IMR-90 (cell line): Measurements from ENCODE around the gene IL22RA2. TPM values are rescaled to one million over a fixed set of nuclear protein-coding genes. Genes with fewer than 3 reads are reported as not detected.

Experiments used
- ATAC-seq: fragments of 200-7000 bp; cut with Tn5 transposase; 2 replicates; pipeline ENCODE4 v1.9.1; 2020; ENCODE audit warnings: low read depth, mild to moderate bottlenecking, moderate library complexity
- BruUV-seq: library from RNA; stranded (reverse); fragments of 400-500 nt; replicated peaks from 2 replicates; lab custom pipeline; 2021; lab: Mats Ljungman, UMichigan
- CTCF ChIA-PET: fragments of 300-600 bp; formaldehyde crosslinking; extraction: SDS; loops from one replicate; lab custom pipeline; 2021; ENCODE audit warnings: antibody characterized with exemption; lab: Yijun Ruan, JAX
- POLR2A ChIA-PET: fragments of 300-600 bp; sonication (Branson Sonifier 250); formaldehyde crosslinking; loops from one replicate; lab custom pipeline; 2022; ENCODE audit warnings: antibody characterized with exemption; ENCODE audit not compliant: unreplicated experiment; lab: Charles Lee
- DNase-seq: peaks from one replicate; pipeline ENCODE4 v3.0.0; 2013
- H2AFZ ChIP-seq: replicated peaks from 2 replicates; pipeline ENCODE3; 2013; ENCODE audit warnings: low read length, mild to moderate bottlenecking; ENCODE audit not compliant: poor library complexity
- H2AK5ac ChIP-seq: 2 replicates; pipeline ENCODE4 v1.6.1; 2013; ENCODE audit warnings: low read depth, low read length, inconsistent platforms
- H2AK9ac ChIP-seq: replicated peaks from 2 replicates; pipeline ENCODE3; 2013; ENCODE audit warnings: mild to moderate bottlenecking, low read depth, low read length, moderate library complexity; ENCODE audit not compliant: poor library complexity
- H2BK120ac ChIP-seq: 2 replicates; pipeline ENCODE4 v1.6.1; 2013; ENCODE audit warnings: low read depth, low read length, inconsistent platforms
- H2BK15ac ChIP-seq: 3 replicates; pipeline ENCODE4 v1.6.1; 2013; ENCODE audit warnings: low read depth, low read length, inconsistent platforms
- H2BK20ac ChIP-seq: 2 replicates; pipeline ENCODE4 v1.6.1; 2013; ENCODE audit warnings: low read depth, mild to moderate bottlenecking, inconsistent platforms, low read length, moderate library complexity
- H2BK5ac ChIP-seq: 2 replicates; pipeline ENCODE4 v1.6.1; 2013; ENCODE audit warnings: mild to moderate bottlenecking, low read depth, low read length, inconsistent platforms; ENCODE audit not compliant: poor library complexity, severe bottlenecking
- H3K14ac ChIP-seq: replicated peaks from 2 replicates; pipeline ENCODE4 v1.6.1; 2013; ENCODE audit warnings: low read depth, low read length, inconsistent platforms
- H3K18ac ChIP-seq: 2 replicates; pipeline ENCODE4 v1.6.1; 2013; ENCODE audit warnings: low read depth, low read length, control low read depth
- H3K23ac ChIP-seq: 2 replicates; pipeline ENCODE4 v1.6.1; 2013; ENCODE audit warnings: low read depth, low read length, inconsistent platforms
- H3K27ac ChIP-seq: 2 replicates; pipeline ENCODE4 v1.5.1; 2013; ENCODE audit warnings: mild to moderate bottlenecking, control low read depth, low read length; ENCODE audit not compliant: insufficient read depth
- H3K27me3 ChIP-seq: 2 replicates; pipeline ENCODE4 v1.6.1; 2013; ENCODE audit warnings: low read length; ENCODE audit not compliant: control insufficient read depth, insufficient read depth
- H3K36me3 ChIP-seq: 2 replicates; pipeline ENCODE4 v1.6.1; 2013; ENCODE audit warnings: low read length, mixed read lengths; ENCODE audit not compliant: control insufficient read depth, insufficient read depth
- H3K4ac ChIP-seq: 2 replicates; pipeline ENCODE4 v1.6.1; 2013; ENCODE audit warnings: low read depth, low read length, inconsistent platforms
- H3K4me1 ChIP-seq: 2 replicates; pipeline ENCODE4 v1.6.1; 2013; ENCODE audit warnings: low read length, mixed read lengths; ENCODE audit not compliant: control insufficient read depth, insufficient read depth
- H3K4me2 ChIP-seq: 2 replicates; pipeline ENCODE4 v1.6.1; 2013; ENCODE audit warnings: low read depth, mild to moderate bottlenecking, control low read depth, low read length, moderate library complexity
- H3K4me3 ChIP-seq: 2 replicates; pipeline ENCODE4 v1.5.1; 2013; ENCODE audit warnings: low read depth, mild to moderate bottlenecking, control low read depth, low read length, moderate library complexity; ENCODE audit not compliant: insufficient read depth
- H3K56ac ChIP-seq: 2 replicates; pipeline ENCODE4 v1.6.1; 2013; ENCODE audit warnings: low read length, inconsistent platforms; ENCODE audit not compliant: insufficient read depth; ENCODE audit errors: extremely low read depth
- H3K79me1 ChIP-seq, 2 experiments: 2 replicates each; pipeline ENCODE4 v1.6.1; 2013; ENCODE audit warnings: low read length in 2 of 2, inconsistent platforms in 1 of 2, low read depth in 1 of 2
- H3K9ac ChIP-seq: 2 replicates; pipeline ENCODE4 v1.6.1; 2013; ENCODE audit warnings: low read depth, low read length, control low read depth
- H3K9me1 ChIP-seq: 2 replicates; pipeline ENCODE4 v1.6.1; 2013; ENCODE audit warnings: low read length, inconsistent platforms; ENCODE audit not compliant: insufficient read depth
- H3K9me3 ChIP-seq: 2 replicates; pipeline ENCODE4 v1.6.1; 2013; ENCODE audit warnings: low read length; ENCODE audit not compliant: control insufficient read depth, insufficient read depth
- H4K20me1 ChIP-seq: 2 replicates; pipeline ENCODE4 v1.6.1; 2013; ENCODE audit warnings: low read length, inconsistent platforms; ENCODE audit not compliant: insufficient read depth
- H4K5ac ChIP-seq: 2 replicates; pipeline ENCODE4 v1.6.1; 2013; ENCODE audit warnings: mild to moderate bottlenecking, low read depth, low read length, control low read depth
- H4K8ac ChIP-seq, 2 experiments: 2 replicates each; pipeline ENCODE4 v1.6.1; 2013; ENCODE audit warnings: low read depth in 2 of 2, low read length in 2 of 2, control low read depth in 1 of 2, inconsistent platforms in 1 of 2
- H4K91ac ChIP-seq: 2 replicates; pipeline ENCODE4 v1.6.1; 2013; ENCODE audit warnings: low read depth, low read length, inconsistent platforms; ENCODE audit not compliant: insufficient read depth
- BHLHE40 ChIP-seq: fragments of 150-350 bp; IDR thresholded peaks from 2 replicates; pipeline ENCODE4 v1.6.1; 2016; ENCODE audit warnings: mild to moderate bottlenecking, low read depth, low read length
- CEBPB ChIP-seq: IDR thresholded peaks from 2 replicates; pipeline ENCODE4 v1.6.1; 2012; ENCODE audit warnings: low read depth, low read length, improper control_type of control experiment
- CHD1 ChIP-seq: IDR thresholded peaks from 2 replicates; pipeline ENCODE4 v1.6.1; 2012; ENCODE audit warnings: low read depth, low read length, improper control_type of control experiment
- CTCF ChIP-seq: conservative IDR thresholded peaks from 2 replicates; pipeline ENCODE4 v1.5.1; 2012; ENCODE audit warnings: mild to moderate bottlenecking, low read depth, low read length, improper control_type of control experiment
- FOS ChIP-seq: fragments of 150-350 bp; IDR thresholded peaks from 2 replicates; pipeline ENCODE4 v1.6.1; 2016; ENCODE audit warnings: low read depth, low read length
- MAFK ChIP-seq: IDR thresholded peaks from 2 replicates; pipeline ENCODE4 v1.6.1; 2012; ENCODE audit warnings: low read depth, low read length, improper control_type of control experiment
- MAZ ChIP-seq: IDR thresholded peaks from 2 replicates; pipeline ENCODE4 v1.6.1; 2012; ENCODE audit warnings: low read depth, mild to moderate bottlenecking, low read length, improper control_type of control experiment, moderate library complexity, borderline replicate concordance
- MXI1 ChIP-seq: IDR thresholded peaks from 2 replicates; pipeline ENCODE4 v1.6.1; 2012; ENCODE audit warnings: low read depth, mild to moderate bottlenecking, low read length, moderate library complexity, borderline replicate concordance
- NFE2L2 ChIP-seq: fragments of 150-350 bp; IDR thresholded peaks from 2 replicates; pipeline ENCODE4 v1.6.1; 2016; ENCODE audit warnings: low read depth, mild to moderate bottlenecking, low read length
- POLR2A ChIP-seq: IDR thresholded peaks from 2 replicates; pipeline ENCODE4 v1.6.1; 2012; ENCODE audit warnings: mild to moderate bottlenecking, low read depth, low read length
- RAD21 ChIP-seq: IDR thresholded peaks from 2 replicates; pipeline ENCODE4 v1.6.1; 2012; ENCODE audit warnings: low read length, improper control_type of control experiment
- RCOR1 ChIP-seq: IDR thresholded peaks from 2 replicates; pipeline ENCODE4 v1.6.1; 2012; ENCODE audit warnings: mild to moderate bottlenecking, low read length, improper control_type of control experiment; ENCODE audit not compliant: insufficient replicate concordance
- RFX5 ChIP-seq: IDR thresholded peaks from 2 replicates; pipeline ENCODE4 v1.8.0; 2012; ENCODE audit warnings: low read depth, mild to moderate bottlenecking, low read length, moderate library complexity
- SMC3 ChIP-seq: fragments of 150-350 bp; IDR thresholded peaks from 2 replicates; pipeline ENCODE4 v1.6.1; 2016; ENCODE audit warnings: low read depth, mild to moderate bottlenecking, antibody characterized with exemption, low read length, moderate library complexity
- WGBS, 2 experiments: methylation state at CpG; one replicate each; pipeline versions ENCODE4 v1.1.5 to v1.1.7; 2013; ENCODE audit warnings: missing lambda C conversion rate in 2 of 2; ENCODE audit not compliant: insufficient read length in 1 of 2; ENCODE audit errors: extremely low coverage in 2 of 2; 5-methylcytosine and 5-hydroxymethylcytosine counted together
- dilution Hi-C: fragments of 300-500 bp; cut with HindIII; formaldehyde crosslinking; loops from one replicate; pipeline ENCODE4 v1.14.3; 2018; ENCODE audit warnings: low sequenced_read_pairs; ENCODE audit not compliant: unreplicated experiment
- in situ Hi-C: fragments of 300-500 bp; cut with MboI; formaldehyde crosslinking; loops from 3 replicates; pipeline ENCODE4 v1.14.3; 2019; ENCODE audit warnings: low sequenced_read_pairs, inconsistent platforms, mixed read lengths
- intact Hi-C: fragments of 100-400 bp; cut with micrococcal nuclease; formaldehyde crosslinking; loops from 2 replicates; pipeline ENCODE4 v1.10.0; 2022
- polyA plus RNA-seq, 3 experiments: library from polyadenylated mRNA; depleted of rRNA; stranded (reverse); fragments of >200 nt; gene quantifications; 2 replicates each; pipeline ENCODE4 v1.2.3, GENCODE V29; 2012; ENCODE audit warnings: low replicate concordance in 1 of 3
- total RNA-seq: library from RNA; depleted of rRNA; stranded (reverse); fragments of >200 nt; gene quantifications from 2 replicates; pipeline ENCODE4 v1.2.3, GENCODE V29; 2012
- TF ChIP-seq, protein P1 (sequence below): fragments of 150-350 bp; IDR thresholded peaks from 2 replicates; pipeline ENCODE4 v1.6.1; 2017; ENCODE audit warnings: mild to moderate bottlenecking, antibody characterized with exemption, low read length, low read depth
- TF ChIP-seq, protein P2 (sequence below): fragments of 150-350 bp; IDR thresholded peaks from 2 replicates; pipeline ENCODE4 v1.6.1; 2016; ENCODE audit warnings: low read depth, mild to moderate bottlenecking, low read length, moderate library complexity, borderline replicate concordance

IL22RA2 gene
- total and polyA plus RNA-seq, 2 of the 4 experiments (the other 2 are of a cell fraction): not detected

- no peak overlapping the region for H3K4ac ChIP-seq
- H3K27me3 ChIP-seq: peaks cover 6% of the 10 kb centered on the region; the same call in 1 of the 2 replicates
- H3K4me1 ChIP-seq: no peaks in the 10 kb centered on the region
- no peak overlapping the region for H3K23ac ChIP-seq
- no peaks in the 10 kb centered on the region for H4K20me1 ChIP-seq
- H2BK20ac ChIP-seq: no peak overlapping the region
- no peak overlapping the region for H2AFZ ChIP-seq
- no peak overlapping the region for H3K4me2 ChIP-seq
- H2BK5ac ChIP-seq: no peak overlapping the region
- no peak overlapping the region for H3K18ac ChIP-seq
- TF ChIP-seq MXI1 (no peak), RCOR1 (no peak), RFX5 (no peak), CHD1 (no peak), FOS (no peak), CEBPB (no peak), RAD21 (no peak), MAZ (no peak), POLR2A (no peak), CTCF (no peak), SMC3 (no peak), NFE2L2 (no peak), MAFK (no peak), BHLHE40 (no peak)
- TF ChIP-seq, protein P1, sequence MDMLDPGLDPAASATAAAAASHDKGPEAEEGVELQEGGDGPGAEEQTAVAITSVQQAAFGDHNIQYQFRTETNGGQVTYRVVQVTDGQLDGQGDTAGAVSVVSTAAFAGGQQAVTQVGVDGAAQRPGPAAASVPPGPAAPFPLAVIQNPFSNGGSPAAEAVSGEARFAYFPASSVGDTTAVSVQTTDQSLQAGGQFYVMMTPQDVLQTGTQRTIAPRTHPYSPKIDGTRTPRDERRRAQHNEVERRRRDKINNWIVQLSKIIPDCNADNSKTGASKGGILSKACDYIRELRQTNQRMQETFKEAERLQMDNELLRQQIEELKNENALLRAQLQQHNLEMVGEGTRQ: no peak
- TF ChIP-seq, protein P2, sequence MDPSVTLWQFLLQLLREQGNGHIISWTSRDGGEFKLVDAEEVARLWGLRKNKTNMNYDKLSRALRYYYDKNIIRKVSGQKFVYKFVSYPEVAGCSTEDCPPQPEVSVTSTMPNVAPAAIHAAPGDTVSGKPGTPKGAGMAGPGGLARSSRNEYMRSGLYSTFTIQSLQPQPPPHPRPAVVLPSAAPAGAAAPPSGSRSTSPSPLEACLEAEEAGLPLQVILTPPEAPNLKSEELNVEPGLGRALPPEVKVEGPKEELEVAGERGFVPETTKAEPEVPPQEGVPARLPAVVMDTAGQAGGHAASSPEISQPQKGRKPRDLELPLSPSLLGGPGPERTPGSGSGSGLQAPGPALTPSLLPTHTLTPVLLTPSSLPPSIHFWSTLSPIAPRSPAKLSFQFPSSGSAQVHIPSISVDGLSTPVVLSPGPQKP: no peak
- no peak overlapping the region for H2BK120ac ChIP-seq
- no peak overlapping the region for H3K14ac ChIP-seq
- H4K8ac ChIP-seq: no peak overlapping the region
- H3K9ac ChIP-seq: no peak overlapping the region
- no peak overlapping the region for H4K91ac ChIP-seq
- in situ Hi-C loops (no loop called here), intact Hi-C loops (no loop called here), dilution Hi-C loops (no loop called here)
- no peaks in the 10 kb centered on the region for H3K9me3 ChIP-seq
- H4K5ac ChIP-seq: no peak overlapping the region
- no peak overlapping the region for H3K27ac ChIP-seq
- H2BK15ac ChIP-seq: no peak overlapping the region
- H2AK5ac ChIP-seq: no peak overlapping the region
- H3K9me1 ChIP-seq: no peaks in the 10 kb centered on the region
- no peak for DNase-seq
- ChIA-PET POLR2A (no interaction called here), CTCF (no interaction called here)
- no peak overlapping the region for H3K56ac ChIP-seq
- WGBS, 2 experiments: 0% methylated on average over 1 of the region's 4 CpGs; no CpG with 5 or more reads in 1 of the 2 experiments
- no peak for ATAC-seq
- H2AK9ac ChIP-seq: no peak overlapping the region
- H3K79me1 ChIP-seq: no peaks in the 10 kb centered on the region
- no peaks in the 10 kb centered on the region for H3K36me3 ChIP-seq
- BruUV-seq: no TSS peak
- H3K4me3 ChIP-seq: no peak overlapping the region
These were observed 1.9 kb upstream of the IL22RA2 start for GRCh38 chr6:137175157-137175867.
